ENCODE measurements around the gene MTUS2. TPM values are rescaled to one million over a fixed set of nuclear protein-coding genes. Genes with fewer than 3 reads are reported as not detected.

MTUS2 gene
- total and polyA plus RNA-seq, 2 of the 8 experiments (the other 6 are each of a cell fraction or from before 2014, with no cell fraction given), result 0.18 to 0.80 TPM

GRCh38 chr13:29336356-29336755 lies 516.2 kb downstream of the MTUS2 start:
- Histone ChIP-seq H3K9ac (replicated peaks in 1 of 4; ENCODE audit: extremely low read depth in 1 of 4, low read depth in 3 of 4, low read length in 3 of 4) (no peak overlapping the region), H2BK15ac (ENCODE audit: low read length) (no peak overlapping the region), H4K20me1 (replicated peaks in 1 of 2; ENCODE audit: control insufficient read depth in 1 of 2, insufficient read depth in 2 of 2, low read length in 2 of 2) (no peaks in the 10 kb centered on the region), H3K23ac (ENCODE audit: insufficient read length) (no peak overlapping the region), H3K4me3 (ENCODE audit: extremely low read depth in 1 of 4, insufficient read depth in 2 of 4, low read depth in 3 of 4, low read length in 4 of 4) (no peak overlapping the region), H3K4ac (replicated peaks; ENCODE audit: insufficient read length, low read depth, low read length) (no peak overlapping the region), H4K8ac (ENCODE audit: extremely low read depth, insufficient read depth, low read length) (no peak overlapping the region), H2BK20ac (ENCODE audit: low read length) (no peak overlapping the region), H3K4me1 (replicated peaks in 1 of 4; ENCODE audit: control insufficient read depth in 3 of 4, insufficient read depth in 4 of 4, low read length in 3 of 4) (no peaks in the 10 kb centered on the region), H2AK5ac (ENCODE audit: low read depth, low read length) (no peak overlapping the region), H3K56ac (replicated peaks; ENCODE audit: insufficient read length, low read depth, low read length) (no peak overlapping the region), H3K79me1 (ENCODE audit: low read depth, low read length) (no peaks in the 10 kb centered on the region), H3K79me2 (ENCODE audit: control insufficient read depth in 1 of 2, insufficient read depth in 2 of 2, low read length in 2 of 2) (no peaks in the 10 kb centered on the region), H2BK5ac (ENCODE audit: low read depth, low read length) (no peak overlapping the region), H2BK120ac (replicated peaks; ENCODE audit: low read depth, low read length) (no peak overlapping the region), H3K27ac (ENCODE audit: low read depth, low read length) (no peak overlapping the region), H3K14ac (ENCODE audit: insufficient read length) (no peak overlapping the region), H2BK12ac (ENCODE audit: low read depth, low read length) (no peak overlapping the region), H4K5ac (ENCODE audit: insufficient read length, low read depth, low read length) (no peak overlapping the region), H3K18ac (ENCODE audit: extremely low read depth, low read length) (no peak overlapping the region), H3K36me3 (ENCODE audit: control insufficient read depth in 2 of 4, insufficient read depth in 4 of 4, low read length in 3 of 4) (no peaks in the 10 kb centered on the region), H3K27me3 (replicated peaks in 1 of 4; ENCODE audit: control insufficient read depth in 3 of 4, extremely low read depth in 1 of 4, insufficient read depth in 3 of 4, low read length in 3 of 4) (no peaks in the 10 kb centered on the region), H3K9me3 (ENCODE audit: insufficient read depth in 2 of 2, low read depth in 1 of 2, low read length in 1 of 2) (peaks cover 0 to 3% of the 10 kb centered on the region in 2 experiments; a peak in 1 of 4 replicates), H3K23me2 (ENCODE audit: low read depth, low read length) (no peaks in the 10 kb centered on the region), H3K4me2 (ENCODE audit: insufficient read depth in 1 of 2, low read depth in 2 of 2, low read length in 2 of 2) (no peak overlapping the region), H2AFZ (ENCODE audit: low read length) (no peak overlapping the region), H4K91ac (replicated peaks; ENCODE audit: insufficient read length, low read length) (no peak overlapping the region)
- no peak for DNase-seq (ENCODE audit: low read depth in 1 of 2, low spot score in 2 of 2)
- no peak for TF ChIP-seq SIN3A (conservative IDR thresholded peaks at IDR 0.05 in 1 of 2, IDR thresholded peaks at IDR 0.05 in 1 of 2; ENCODE audit: low read depth in 1 of 2, low read length in 2 of 2)
- no peak for TF ChIP-seq RFX5 (IDR thresholded peaks at IDR 0.05; ENCODE audit: borderline replicate concordance, low read depth, low read length)
- TF ChIP-seq, protein P1, sequence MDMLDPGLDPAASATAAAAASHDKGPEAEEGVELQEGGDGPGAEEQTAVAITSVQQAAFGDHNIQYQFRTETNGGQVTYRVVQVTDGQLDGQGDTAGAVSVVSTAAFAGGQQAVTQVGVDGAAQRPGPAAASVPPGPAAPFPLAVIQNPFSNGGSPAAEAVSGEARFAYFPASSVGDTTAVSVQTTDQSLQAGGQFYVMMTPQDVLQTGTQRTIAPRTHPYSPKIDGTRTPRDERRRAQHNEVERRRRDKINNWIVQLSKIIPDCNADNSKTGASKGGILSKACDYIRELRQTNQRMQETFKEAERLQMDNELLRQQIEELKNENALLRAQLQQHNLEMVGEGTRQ (IDR thresholded peaks at IDR 0.05; ENCODE audit: low read length), result no peak
- no peak for TF ChIP-seq SRF (IDR thresholded peaks at IDR 0.05; ENCODE audit: low read depth, low read length)
- TF ChIP-seq NANOG (IDR thresholded peaks at IDR 0.05; ENCODE audit: insufficient read depth, low read depth, low read length, poor library complexity, severe bottlenecking), result no peak
- no peak for TF ChIP-seq BCL11A (IDR thresholded peaks at IDR 0.05; ENCODE audit: low read depth in 2 of 2, low read length in 2 of 2)
- TF ChIP-seq TAF7 (optimal IDR thresholded peaks at IDR 0.05; ENCODE audit: borderline replicate concordance, low read depth, low read length), result no peak
- no peak for TF ChIP-seq TAF1 (IDR thresholded peaks at IDR 0.05; ENCODE audit: low read depth, low read length)
- no peak for TF ChIP-seq SAP30 (IDR thresholded peaks at IDR 0.05; ENCODE audit: insufficient read depth, insufficient replicate concordance, low read length)
- ChIA-PET CTCF (ENCODE audit: partially characterized antibody) (interaction anchor here (1.7 kb wide), 1 partner anchor 18 kb away, joined by 3 read pairs; no protein-coding TSS in a partner anchor), POLR2A (ENCODE audit: partially characterized antibody) (no interaction called here)
- WGBS, 2 experiments (ENCODE audit: extremely low coverage in 1 of 2, insufficient coverage in 1 of 2, insufficient read length in 1 of 2, insufficient replicate concordance in 2 of 2, low coverage in 1 of 2, low lambda C conversion rate in 2 of 2, missing lambda C conversion rate in 1 of 2), result 76% methylated on average over 7 of the region's 7 CpGs; no CpG with 5 or more reads in 1 of the 2 experiments
- FAIRE-seq, result no peak
